ENCODE results near the gene C6orf47. TPM values are rescaled to one million over a fixed set of nuclear protein-coding genes. Genes with fewer than 3 reads are reported as not detected.

The C6orf47 gene
- total RNA-seq, 1 experiment from 2014 or later = 17.8 TPM

GRCh38 chr6:31677955-31678354 is 17.4 kb upstream of the C6orf47 start:
- H3K27ac ChIP-seq = no peak overlapping the region
- no peak overlapping the region for H3K4me2 ChIP-seq
- no peaks in the 10 kb centered on the region for H3K9me2 ChIP-seq (ENCODE audit: insufficient read depth)
- H4K20me1 ChIP-seq (ENCODE audit: insufficient read depth) = no peaks in the 10 kb centered on the region
- H2AFZ ChIP-seq = no peak overlapping the region
- TF ChIP-seq CTCF (conservative IDR thresholded peaks at IDR 0.05) = no peak
- no peak for TF ChIP-seq EZH2 (IDR thresholded peaks at IDR 0.05; ENCODE audit: low read depth)
- H3K4me1 ChIP-seq (replicated peaks; ENCODE audit: insufficient read depth) = peaks cover 17% of the 10 kb centered on the region
- no peaks in the 10 kb centered on the region for H3K79me2 ChIP-seq (ENCODE audit: low read depth)
- no peak overlapping the region for H3K4me3 ChIP-seq
- ChIA-PET POLR2A (ENCODE audit: unreplicated experiment) (no interaction called here), CTCF (interaction anchor here (0.7 kb wide), 1 partner anchor 1520 kb away, joined by 4 read pairs; no protein-coding TSS in a partner anchor)
- H3K27me3 ChIP-seq (ENCODE audit: insufficient read depth, low read depth) = no peaks in the 10 kb centered on the region
- intact Hi-C loops (cut with micrococcal nuclease; ENCODE audit: unreplicated experiment) = no loop called here
- BruUV-seq (replicated peaks) = no TSS peak
- no peaks in the 10 kb centered on the region for H3K36me3 ChIP-seq (ENCODE audit: low read depth)
- H3F3A ChIP-seq (ENCODE audit: insufficient read depth, low read depth) = peaks cover 38% of the 10 kb centered on the region
- DNase-seq = no peak
- H3K9me3 ChIP-seq (ENCODE audit: insufficient read depth, low read depth) = no peaks in the 10 kb centered on the region

DNA sequence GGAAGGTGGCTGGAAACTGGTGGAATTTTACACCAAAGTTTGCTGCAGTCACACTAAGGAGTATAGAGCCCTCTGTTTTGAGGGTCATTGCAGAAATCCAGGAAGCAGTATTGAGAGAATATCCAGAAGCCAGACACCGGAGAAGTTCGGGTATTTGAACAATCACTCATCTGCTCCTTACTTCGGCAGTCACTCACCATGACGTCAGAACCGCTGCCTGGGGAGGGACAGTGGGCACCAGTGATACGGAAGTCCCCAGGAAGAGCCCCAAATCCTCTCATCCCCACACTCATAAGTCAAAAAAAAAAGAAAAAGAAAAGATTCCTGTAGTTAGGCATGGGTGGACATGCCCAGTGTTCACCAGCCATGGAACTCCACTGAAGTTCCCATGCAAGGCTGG is 16.3 kb upstream of the C6orf47 start:
- CTCF ChIA-PET = interaction anchor here (0.6 kb wide), 1 partner anchor 212 kb away, joined by 3 read pairs; no protein-coding TSS in a partner anchor
- POLR2A ChIA-PET (ENCODE audit: unreplicated experiment) = no interaction called here
- no peak overlapping the region for H2AFZ ChIP-seq
- no peaks in the 10 kb centered on the region for H3K9me2 ChIP-seq (ENCODE audit: insufficient read depth)
- H4K20me1 ChIP-seq (ENCODE audit: insufficient read depth) = no peaks in the 10 kb centered on the region
- H3K27ac ChIP-seq = no peak overlapping the region
- no peaks in the 10 kb centered on the region for H3K9me3 ChIP-seq (ENCODE audit: insufficient read depth, low read depth)
- no peak for TF ChIP-seq EZH2 (IDR thresholded peaks at IDR 0.05; ENCODE audit: low read depth)
- TF ChIP-seq CTCF (conservative IDR thresholded peaks at IDR 0.05) = no peak
- no peaks in the 10 kb centered on the region for H3K27me3 ChIP-seq (ENCODE audit: insufficient read depth, low read depth)
- peaks cover 44% of the 10 kb centered on the region for H3F3A ChIP-seq (ENCODE audit: insufficient read depth, low read depth)
- no peak overlapping the region for H3K4me3 ChIP-seq
- peaks cover 14% of the 10 kb centered on the region for H3K4me1 ChIP-seq (replicated peaks; ENCODE audit: insufficient read depth)
- peaks cover 1% of the 10 kb centered on the region; the same call in 1 of the 2 replicates for H3K36me3 ChIP-seq (ENCODE audit: low read depth)
- no TSS peak for BruUV-seq (replicated peaks)
- DNase-seq = no peak
- intact Hi-C loops (cut with micrococcal nuclease; ENCODE audit: unreplicated experiment) = no loop called here
- no peak overlapping the region for H3K4me2 ChIP-seq
- H3K79me2 ChIP-seq (ENCODE audit: low read depth) = no peaks in the 10 kb centered on the region

DNA sequence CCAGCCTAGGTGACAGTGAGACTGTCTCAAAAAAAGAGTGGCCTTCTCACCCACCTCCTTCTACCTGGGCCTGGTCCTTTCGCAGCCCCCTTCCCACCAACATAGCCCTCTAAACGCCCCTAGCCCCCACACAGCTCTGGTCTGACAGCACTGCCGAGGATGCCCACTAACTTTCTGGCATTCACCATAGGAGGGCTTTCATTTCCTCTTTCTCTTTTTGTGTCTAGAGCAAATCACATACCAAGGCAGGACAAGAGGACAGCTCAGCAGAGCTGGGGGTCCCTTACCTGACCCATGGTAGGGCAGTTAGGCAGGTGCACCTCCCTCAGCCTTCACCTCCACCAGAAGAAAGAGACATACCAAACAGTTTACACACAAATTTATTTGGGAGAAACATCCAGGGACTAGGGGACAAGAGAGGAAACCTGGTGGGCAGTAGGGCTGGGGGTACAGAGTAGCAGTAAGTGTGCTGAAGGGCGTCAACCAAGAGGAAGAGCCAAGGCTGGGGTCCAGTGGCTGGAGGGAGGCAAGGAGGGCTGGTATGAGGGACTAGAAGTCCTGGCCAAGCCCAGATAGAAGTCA is 15.8 kb upstream of the C6orf47 start:
- no TSS peak for BruUV-seq (replicated peaks)

More for the DNA sequence above, 15.8 kb upstream of the C6orf47 start:
- intact Hi-C loops (cut with micrococcal nuclease; ENCODE audit: unreplicated experiment) = no loop called here
- Histone ChIP-seq H3K4me2 (no peak overlapping the region), H3K27me3 (ENCODE audit: insufficient read depth, low read depth) (no peaks in the 10 kb centered on the region), H3K4me1 (replicated peaks; ENCODE audit: insufficient read depth) (peaks cover 9% of the 10 kb centered on the region), H3K27ac (no peak overlapping the region), H3K9me2 (ENCODE audit: insufficient read depth) (no peaks in the 10 kb centered on the region), H3K4me3 (no peak overlapping the region), H3K9me3 (ENCODE audit: insufficient read depth, low read depth) (no peaks in the 10 kb centered on the region), H4K20me1 (ENCODE audit: insufficient read depth) (no peaks in the 10 kb centered on the region), H2AFZ (no peak overlapping the region), H3F3A (ENCODE audit: insufficient read depth, low read depth) (peaks cover 41% of the 10 kb centered on the region; the same call in 1 of the 2 replicates), H3K36me3 (ENCODE audit: low read depth) (peaks cover 4% of the 10 kb centered on the region; the same call in 1 of the 2 replicates), H3K79me2 (ENCODE audit: low read depth) (no peaks in the 10 kb centered on the region)
- POLR2A ChIA-PET (ENCODE audit: unreplicated experiment) = no interaction called here
- no peak for TF ChIP-seq EZH2 (IDR thresholded peaks at IDR 0.05; ENCODE audit: low read depth)
- TF ChIP-seq CTCF (conservative IDR thresholded peaks at IDR 0.05) = no peak
- DNase-seq = no peak
- CTCF ChIA-PET = interaction anchor here (0.6 kb wide), 1 partner anchor 212 kb away, joined by 3 read pairs; no protein-coding TSS in a partner anchor
